Panc1 (cell line): ENCODE measurements around the gene MEGF8. TPM values are rescaled to one million over a fixed set of nuclear protein-coding genes. Genes with fewer than 3 reads are reported as not detected.

Experiments
- ATAC-seq: fragments of 200-7000 bp; cut with Tn5 transposase; 2 replicates; pipeline ENCODE4 v1.9.1; 2020; ENCODE audit warnings: mild to moderate bottlenecking, moderate library complexity
- BruUV-seq: library from RNA; stranded (reverse); fragments of 400-500 nt; replicated peaks from 2 replicates; lab custom pipeline; 2021; lab: Mats Ljungman, UMichigan
- CTCF ChIA-PET: fragments of 300-600 bp; sonication (Branson Sonifier 250); formaldehyde crosslinking; loops from one replicate; lab custom pipeline; 2022; ENCODE audit warnings: antibody characterized with exemption; lab: Charles Lee
- POLR2A ChIA-PET: fragments of 300-600 bp; sonication (Branson Sonifier 250); formaldehyde crosslinking; loops from one replicate; lab custom pipeline; 2022; ENCODE audit warnings: antibody characterized with exemption; lab: Charles Lee
- DNase-seq: peaks from one replicate; pipeline ENCODE4 v3.0.0-alpha.2; 2010; ENCODE audit warnings: low read depth, low spot score
- H3K27ac ChIP-seq: 2 replicates; pipeline ENCODE4 v1.5.1; 2011; ENCODE audit warnings: mild to moderate bottlenecking, low read length, inconsistent platforms
- H3K27me3 ChIP-seq: fragments of 200-500 bp; sonication (Bioruptor generic); 2 replicates; pipeline ENCODE4 v1.6.0; 2014; ENCODE audit warnings: low read length, inconsistent platforms; ENCODE audit not compliant: control insufficient read depth, insufficient read depth
- H3K36me3 ChIP-seq: fragments of 200-500 bp; sonication (Bioruptor generic); 2 replicates; pipeline ENCODE4 v1.5.1; 2014; ENCODE audit warnings: inconsistent platforms, mild to moderate bottlenecking, low read length, moderate library complexity; ENCODE audit not compliant: control insufficient read depth, insufficient read depth
- H3K4me1 ChIP-seq: 2 replicates; pipeline ENCODE4 v1.5.1; 2011; ENCODE audit warnings: inconsistent platforms, mild to moderate bottlenecking, low read length, moderate library complexity; ENCODE audit not compliant: control insufficient read depth, insufficient read depth
- H3K4me3 ChIP-seq, 2 experiments: 2 replicates each; pipeline ENCODE4 v1.5.1; 2011 to 2012; ENCODE audit warnings: low read depth in 2 of 2, low read length in 2 of 2, mild to moderate bottlenecking in 2 of 2, inconsistent platforms in 1 of 2, moderate library complexity in 1 of 2
- H3K9me3 ChIP-seq: fragments of 200-500 bp; sonication (Bioruptor generic); 2 replicates; pipeline ENCODE4 v1.5.1; 2014; ENCODE audit warnings: low read depth, mild to moderate bottlenecking, inconsistent platforms, low read length, moderate library complexity; ENCODE audit not compliant: control insufficient read depth, insufficient read depth
- POLR2AphosphoS5 ChIP-seq: IDR thresholded peaks from 2 replicates; pipeline ENCODE4 v1.6.1; 2012; ENCODE audit warnings: mild to moderate bottlenecking, low read depth, low read length, moderate library complexity
- SIN3A ChIP-seq: IDR thresholded peaks from 2 replicates; pipeline ENCODE4 v1.6.1; 2012; ENCODE audit warnings: low read depth, mild to moderate bottlenecking, low read length, moderate library complexity, borderline replicate concordance; ENCODE audit not compliant: insufficient read depth
- TCF7L2 ChIP-seq: IDR thresholded peaks from 2 replicates; pipeline ENCODE4 v1.6.1; 2011; ENCODE audit warnings: mild to moderate bottlenecking, low read depth, low read length, inconsistent platforms
- in situ Hi-C: cut with HindIII; loops from 2 replicates; pipeline ENCODE4 v1.10.0; 2016; ENCODE audit warnings: low sequenced_read_pairs, low pct_unique_long_range_greater_than_20kb
- intact Hi-C: fragments of 100-400 bp; cut with micrococcal nuclease; formaldehyde crosslinking; loops from one replicate; pipeline ENCODE4 v1.10.0; 2022; ENCODE audit not compliant: unreplicated experiment
- total RNA-seq: library from RNA; stranded (reverse); gene quantifications from one replicate; pipeline ENCODE4 v1.2.1, GENCODE V29; 2021; ENCODE audit not compliant: unreplicated experiment
- TF ChIP-seq, protein P1 (sequence below): fragments of 450-650 bp; IDR thresholded peaks from 2 replicates; pipeline ENCODE4 v1.5.1; 2017; ENCODE audit warnings: mild to moderate bottlenecking
- TF ChIP-seq, protein P2 (sequence below), 2 experiments: IDR thresholded peaks; 2 replicates each; pipeline ENCODE4 v1.6.1; 2011 to 2012; ENCODE audit warnings: low read depth in 2 of 2, control low read depth in 1 of 2, low read length in 1 of 2, mild to moderate bottlenecking in 1 of 2, moderate library complexity in 1 of 2; ENCODE audit not compliant: insufficient read depth in 1 of 2

Gene MEGF8
- total RNA-seq, 1 experiment from 2014 or later: 14.2 TPM

DNA sequence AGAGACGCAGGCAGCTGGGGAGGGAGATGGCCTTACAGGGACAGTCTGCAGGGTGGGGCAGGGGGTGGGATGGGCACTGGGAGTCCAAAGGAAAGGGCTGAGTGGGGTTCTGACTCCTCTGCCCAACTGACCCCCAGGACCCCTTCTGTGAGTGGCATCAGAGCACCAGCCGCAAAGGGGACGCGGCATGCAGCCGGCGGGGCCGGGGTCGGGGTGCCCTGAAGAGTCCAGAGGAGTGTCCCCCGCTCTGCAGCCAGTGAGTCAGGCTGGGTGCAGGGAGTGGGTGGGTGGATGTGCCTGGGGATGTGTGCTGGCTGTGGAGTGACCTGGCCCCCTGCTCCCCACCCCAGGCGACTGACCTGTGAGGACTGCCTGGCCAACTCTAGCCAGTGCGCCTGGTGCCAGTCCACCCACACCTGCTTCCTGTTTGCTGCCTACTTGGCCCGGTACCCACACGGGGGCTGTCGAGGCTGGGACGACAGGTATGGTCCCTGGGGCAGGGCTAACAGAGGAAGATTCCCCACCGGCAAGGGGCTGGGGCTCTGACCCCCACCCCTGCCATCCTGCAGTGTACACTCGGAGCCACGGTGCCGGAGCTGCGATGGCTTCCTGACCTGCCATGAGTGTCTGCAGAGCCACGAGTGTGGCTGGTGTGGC is 25.8 kb downstream of the MEGF8 start:
- BruUV-seq: no TSS peak
- in situ Hi-C loops: no loop called here

DNA sequence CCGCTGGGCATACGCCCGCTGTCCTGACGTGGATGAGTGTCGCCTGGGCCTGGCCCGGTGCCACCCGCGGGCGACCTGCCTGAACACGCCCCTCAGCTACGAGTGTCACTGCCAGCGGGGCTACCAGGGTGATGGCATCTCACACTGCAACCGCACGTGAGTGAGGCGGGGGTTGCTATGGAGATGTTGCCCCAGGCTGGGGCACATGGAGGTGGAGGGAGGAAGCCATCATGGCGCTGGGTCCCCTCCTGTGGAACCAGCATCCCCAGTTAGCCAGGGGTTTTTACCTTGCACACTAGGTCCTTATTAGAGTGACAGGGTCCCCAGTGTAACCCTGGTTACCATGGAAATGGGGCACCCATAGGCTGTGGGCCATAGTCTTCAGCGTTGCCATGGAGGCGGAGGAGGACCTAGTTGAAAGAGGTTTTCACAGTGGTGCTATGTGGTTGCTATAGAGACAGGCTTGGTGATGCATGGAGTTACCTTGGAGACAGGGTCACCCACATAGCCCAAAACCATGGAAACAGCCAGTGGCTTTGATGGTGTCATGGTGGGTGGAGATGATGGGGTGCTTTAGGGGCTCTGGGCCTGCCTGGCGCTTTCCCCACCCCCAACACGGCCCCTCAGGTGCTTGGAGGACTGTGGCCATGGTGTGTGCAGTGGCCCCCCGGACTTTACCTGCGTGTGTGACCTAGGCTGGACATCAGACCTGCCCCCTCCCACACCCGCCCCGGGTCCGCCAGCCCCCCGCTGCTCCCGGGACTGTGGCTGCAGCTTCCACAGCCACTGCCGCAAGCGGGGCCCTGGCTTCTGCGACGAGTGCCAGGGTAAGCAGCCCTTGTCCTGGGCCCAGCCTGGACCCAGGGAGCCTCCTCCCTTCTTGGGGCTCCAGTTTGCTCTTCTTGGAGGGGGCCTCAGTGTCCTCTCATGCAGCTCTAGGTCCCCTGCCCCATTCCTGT is 27.1 kb downstream of the MEGF8 start:
- Histone ChIP-seq H3K4me1 (no peaks in the 10 kb centered on the region), H3K9me3 (no peaks in the 10 kb centered on the region), H3K36me3 (no peaks in the 10 kb centered on the region), H3K4me3 (no peak overlapping the region), H3K27ac (no peak overlapping the region), H3K27me3 (no peaks in the 10 kb centered on the region)
- ChIA-PET POLR2A (no interaction called here), CTCF (no interaction called here)
- ATAC-seq (no peak), DNase-seq (no peak)
- TF ChIP-seq, protein P1, sequence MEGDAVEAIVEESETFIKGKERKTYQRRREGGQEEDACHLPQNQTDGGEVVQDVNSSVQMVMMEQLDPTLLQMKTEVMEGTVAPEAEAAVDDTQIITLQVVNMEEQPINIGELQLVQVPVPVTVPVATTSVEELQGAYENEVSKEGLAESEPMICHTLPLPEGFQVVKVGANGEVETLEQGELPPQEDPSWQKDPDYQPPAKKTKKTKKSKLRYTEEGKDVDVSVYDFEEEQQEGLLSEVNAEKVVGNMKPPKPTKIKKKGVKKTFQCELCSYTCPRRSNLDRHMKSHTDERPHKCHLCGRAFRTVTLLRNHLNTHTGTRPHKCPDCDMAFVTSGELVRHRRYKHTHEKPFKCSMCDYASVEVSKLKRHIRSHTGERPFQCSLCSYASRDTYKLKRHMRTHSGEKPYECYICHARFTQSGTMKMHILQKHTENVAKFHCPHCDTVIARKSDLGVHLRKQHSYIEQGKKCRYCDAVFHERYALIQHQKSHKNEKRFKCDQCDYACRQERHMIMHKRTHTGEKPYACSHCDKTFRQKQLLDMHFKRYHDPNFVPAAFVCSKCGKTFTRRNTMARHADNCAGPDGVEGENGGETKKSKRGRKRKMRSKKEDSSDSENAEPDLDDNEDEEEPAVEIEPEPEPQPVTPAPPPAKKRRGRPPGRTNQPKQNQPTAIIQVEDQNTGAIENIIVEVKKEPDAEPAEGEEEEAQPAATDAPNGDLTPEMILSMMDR: no peak
- TF ChIP-seq SIN3A: no peak
- TF ChIP-seq POLR2AphosphoS5: no peak
- TF ChIP-seq TCF7L2: no peak
- TF ChIP-seq, protein P2, sequence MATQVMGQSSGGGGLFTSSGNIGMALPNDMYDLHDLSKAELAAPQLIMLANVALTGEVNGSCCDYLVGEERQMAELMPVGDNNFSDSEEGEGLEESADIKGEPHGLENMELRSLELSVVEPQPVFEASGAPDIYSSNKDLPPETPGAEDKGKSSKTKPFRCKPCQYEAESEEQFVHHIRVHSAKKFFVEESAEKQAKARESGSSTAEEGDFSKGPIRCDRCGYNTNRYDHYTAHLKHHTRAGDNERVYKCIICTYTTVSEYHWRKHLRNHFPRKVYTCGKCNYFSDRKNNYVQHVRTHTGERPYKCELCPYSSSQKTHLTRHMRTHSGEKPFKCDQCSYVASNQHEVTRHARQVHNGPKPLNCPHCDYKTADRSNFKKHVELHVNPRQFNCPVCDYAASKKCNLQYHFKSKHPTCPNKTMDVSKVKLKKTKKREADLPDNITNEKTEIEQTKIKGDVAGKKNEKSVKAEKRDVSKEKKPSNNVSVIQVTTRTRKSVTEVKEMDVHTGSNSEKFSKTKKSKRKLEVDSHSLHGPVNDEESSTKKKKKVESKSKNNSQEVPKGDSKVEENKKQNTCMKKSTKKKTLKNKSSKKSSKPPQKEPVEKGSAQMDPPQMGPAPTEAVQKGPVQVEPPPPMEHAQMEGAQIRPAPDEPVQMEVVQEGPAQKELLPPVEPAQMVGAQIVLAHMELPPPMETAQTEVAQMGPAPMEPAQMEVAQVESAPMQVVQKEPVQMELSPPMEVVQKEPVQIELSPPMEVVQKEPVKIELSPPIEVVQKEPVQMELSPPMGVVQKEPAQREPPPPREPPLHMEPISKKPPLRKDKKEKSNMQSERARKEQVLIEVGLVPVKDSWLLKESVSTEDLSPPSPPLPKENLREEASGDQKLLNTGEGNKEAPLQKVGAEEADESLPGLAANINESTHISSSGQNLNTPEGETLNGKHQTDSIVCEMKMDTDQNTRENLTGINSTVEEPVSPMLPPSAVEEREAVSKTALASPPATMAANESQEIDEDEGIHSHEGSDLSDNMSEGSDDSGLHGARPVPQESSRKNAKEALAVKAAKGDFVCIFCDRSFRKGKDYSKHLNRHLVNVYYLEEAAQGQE (IDR thresholded peaks at IDR 0.05; ENCODE audit: insufficient read depth in 1 of 2, low read depth in 2 of 2, low read length in 1 of 2): no peak
- in situ Hi-C loops: no loop called here
- intact Hi-C loops: no loop called here
- BruUV-seq: no TSS peak

More for the DNA sequence above, 25.8 kb downstream of the MEGF8 start:
- H3K27ac ChIP-seq: no peak overlapping the region
- no peaks in the 10 kb centered on the region for H3K4me1 ChIP-seq
- ChIA-PET CTCF (no interaction called here), POLR2A (no interaction called here)
- ATAC-seq (no peak), DNase-seq (no peak)
- no peak overlapping the region for H3K4me3 ChIP-seq
- no peaks in the 10 kb centered on the region for H3K27me3 ChIP-seq
- TF ChIP-seq, protein P2 (IDR thresholded peaks at IDR 0.05; ENCODE audit: insufficient read depth in 1 of 2, low read depth in 2 of 2, low read length in 1 of 2): no peak
- TF ChIP-seq SIN3A (no peak), TCF7L2 (no peak), POLR2AphosphoS5 (no peak)
- TF ChIP-seq, protein P1: no peak
- no peaks in the 10 kb centered on the region for H3K9me3 ChIP-seq
- no peaks in the 10 kb centered on the region for H3K36me3 ChIP-seq
- intact Hi-C loops: no loop called here
